ENCODE data around the gene NIPAL3.

NIPAL3 gene

GRCh38 chr1:24415334-24415909, at the start of gene NIPAL3:
TSS of gene NIPAL3 (plus strand) at chr1:24415802. CDS start at chr1:24419548, 3,746 bp downstream.
- peak; percentile 99 for DNase-seq

GRCh38 chr1:24366707-24367106, 48.9 kb upstream of the NIPAL3 start:
- no peak for DNase-seq

- no peak for DNase-seq
Observed at GRCh38 chr1:24369199-24369598, 46.4 kb upstream of the NIPAL3 start.

- DNase-seq: no peak
Observed at GRCh38 chr1:24369801-24370200, 45.8 kb upstream of the NIPAL3 start.

- no peak for DNase-seq
Observed at GRCh38 chr1:24373044-24373443, 42.6 kb upstream of the NIPAL3 start.

GRCh38 chr1:24373710-24374109, 41.9 kb upstream of the NIPAL3 start:
- DNase-seq: no peak

- no peak for DNase-seq
Observed at GRCh38 chr1:24374891-24375786, 40.5 kb upstream of the NIPAL3 start.

- DNase-seq: no peak
Observed at GRCh38 chr1:24379733-24380315, 35.8 kb upstream of the NIPAL3 start.

GRCh38 chr1:24380508-24380907, 35.1 kb upstream of the NIPAL3 start:
- no peak for DNase-seq

GRCh38 chr1:24381256-24381655, 34.3 kb upstream of the NIPAL3 start:
- no peak for DNase-seq

GRCh38 chr1:24382165-24382577, 33.4 kb upstream of the NIPAL3 start:
- DNase-seq: no peak

GRCh38 chr1:24383381-24383940, 32.1 kb upstream of the NIPAL3 start:
- no peak for DNase-seq

GRCh38 chr1:24384251-24385090, 31.1 kb upstream of the NIPAL3 start:
- no peak for DNase-seq

- peak; percentile 27 for DNase-seq
Observed at GRCh38 chr1:24385160-24385940, 30.3 kb upstream of the NIPAL3 start.

- no peak for DNase-seq
Observed at GRCh38 chr1:24386241-24386640, 29.4 kb upstream of the NIPAL3 start.

- DNase-seq: no peak
Observed at GRCh38 chr1:24386931-24387330, 28.7 kb upstream of the NIPAL3 start.

GRCh38 chr1:24387636-24388175, 27.9 kb upstream of the NIPAL3 start:
- DNase-seq: no peak

GRCh38 chr1:24388331-24388885, 27.2 kb upstream of the NIPAL3 start:
- DNase-seq: no peak

- DNase-seq: no peak
Observed at GRCh38 chr1:24389231-24389678, 26.3 kb upstream of the NIPAL3 start.

- DNase-seq: peak; percentile 71
Observed at GRCh38 chr1:24390924-24391782, 24.4 kb upstream of the NIPAL3 start.
